MCF 10A (cell line): Measurements from ENCODE around the gene CLEC1A. TPM values are rescaled to one million over a fixed set of nuclear protein-coding genes. Genes with fewer than 3 reads are reported as not detected.

Experiments used
- BruUV-seq: library from RNA; stranded (reverse); fragments of 400-500 nt; replicated peaks from 2 replicates; lab custom pipeline; 2021; lab: Mats Ljungman, UMichigan
- CTCF ChIA-PET: fragments of 300-600 bp; sonication (Branson Sonifier 250); formaldehyde crosslinking; extraction: SDS; loops from one replicate; lab custom pipeline; 2021; ENCODE audit warnings: antibody characterized with exemption, inconsistent platforms; lab: Yijun Ruan, JAX
- POLR2A ChIA-PET: fragments of 300-600, 350-650 bp; sonication (Branson Sonifier 250); formaldehyde crosslinking; extraction: SDS; loops from one replicate; lab custom pipeline; 2020; ENCODE audit warnings: antibody characterized with exemption, inconsistent platforms; lab: Yijun Ruan, JAX
- DNase-seq: peaks from one replicate; pipeline ENCODE4 v3.0.0-alpha.2; 2018; ENCODE audit not compliant: unreplicated experiment
- H3K27ac Mint-ChIP-seq: one replicate; pipeline ENCODE4 v1.8.0; 2022; ENCODE audit warnings: mild to moderate bottlenecking, low read depth, mixed read lengths; ENCODE audit not compliant: unreplicated experiment
- H3K27me3 Mint-ChIP-seq: one replicate; pipeline ENCODE4 v1.8.0; 2022; ENCODE audit warnings: mixed read lengths; ENCODE audit not compliant: insufficient read depth, unreplicated experiment
- H3K36me3 Mint-ChIP-seq: one replicate; pipeline ENCODE4 v1.8.0; 2022; ENCODE audit warnings: mild to moderate bottlenecking, moderate library complexity, mixed read lengths; ENCODE audit not compliant: insufficient read depth, unreplicated experiment
- H3K4me1 Mint-ChIP-seq: one replicate; pipeline ENCODE4 v1.8.0; 2022; ENCODE audit warnings: mixed read lengths; ENCODE audit not compliant: insufficient read depth, unreplicated experiment
- H3K4me3 Mint-ChIP-seq: one replicate; pipeline ENCODE4 v1.8.0; 2022; ENCODE audit warnings: mild to moderate bottlenecking, moderate library complexity, mixed read lengths; ENCODE audit not compliant: unreplicated experiment
- H3K9me3 Mint-ChIP-seq: one replicate; pipeline ENCODE4 v1.8.0; 2022; ENCODE audit warnings: mixed read lengths; ENCODE audit not compliant: unreplicated experiment
- intact Hi-C: fragments of 100-400 bp; cut with micrococcal nuclease; formaldehyde crosslinking; loops from 2 replicates; pipeline ENCODE4 v1.14.1; 2022
- total RNA-seq: library from RNA; stranded (reverse); gene quantifications from 2 replicates; pipeline ENCODE4 v1.2.3, GENCODE V29; 2022
- TF ChIP-seq, protein P1 (sequence below): fragments of 200-600 bp; IDR thresholded peaks from one replicate; pipeline ENCODE4 v1.8.0; 2022; ENCODE audit warnings: antibody characterized with exemption, mild to moderate bottlenecking; ENCODE audit not compliant: unreplicated experiment

The CLEC1A gene
- total RNA-seq, 1 experiment from 2014 or later = not detected

DNA sequence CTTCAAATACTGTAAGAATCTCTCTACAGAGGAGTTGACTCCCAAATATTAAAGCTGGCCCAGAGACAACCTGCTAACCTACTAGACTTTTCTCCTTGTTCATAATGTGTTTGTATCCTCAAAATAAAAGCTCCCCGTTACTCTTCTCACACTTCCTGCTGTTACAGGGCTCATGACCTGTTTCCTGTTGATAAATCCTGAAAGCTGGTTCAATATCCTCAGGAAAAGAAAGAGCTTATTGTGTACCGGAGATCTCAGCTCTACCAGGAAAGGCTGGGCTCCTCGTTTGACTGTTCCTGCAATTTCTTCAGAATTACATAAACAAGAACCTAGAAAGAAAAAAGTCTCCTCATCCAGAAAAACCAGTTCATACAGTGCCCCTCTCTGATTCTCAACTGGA lies 30.8 kb downstream of the CLEC1A start:
- no peaks in the 10 kb centered on the region for H3K27me3 Mint-ChIP-seq

GRCh38 chr12:10067264-10067663 lies 31.5 kb downstream of the CLEC1A start:
- H3K4me3 Mint-ChIP-seq = no peak overlapping the region
- intact Hi-C loops = no loop called here
- POLR2A ChIA-PET = interaction anchor here (1.3 kb wide), 1 partner anchor 34 kb away, joined by 3 read pairs; no protein-coding TSS in a partner anchor

More for the DNA sequence above, 30.8 kb downstream of the CLEC1A start:
- H3K4me3 Mint-ChIP-seq = no peak overlapping the region
- H3K27ac Mint-ChIP-seq = no peak overlapping the region
- H3K4me1 Mint-ChIP-seq = peaks cover 6% of the 10 kb centered on the region
- POLR2A ChIA-PET = interaction anchor here (1.3 to 2.6 kb wide), 4 partner anchors 10 to 327 kb away, joined by 3 to 10 read pairs (median 5); no protein-coding TSS in a partner anchor
- TF ChIP-seq, protein P1, sequence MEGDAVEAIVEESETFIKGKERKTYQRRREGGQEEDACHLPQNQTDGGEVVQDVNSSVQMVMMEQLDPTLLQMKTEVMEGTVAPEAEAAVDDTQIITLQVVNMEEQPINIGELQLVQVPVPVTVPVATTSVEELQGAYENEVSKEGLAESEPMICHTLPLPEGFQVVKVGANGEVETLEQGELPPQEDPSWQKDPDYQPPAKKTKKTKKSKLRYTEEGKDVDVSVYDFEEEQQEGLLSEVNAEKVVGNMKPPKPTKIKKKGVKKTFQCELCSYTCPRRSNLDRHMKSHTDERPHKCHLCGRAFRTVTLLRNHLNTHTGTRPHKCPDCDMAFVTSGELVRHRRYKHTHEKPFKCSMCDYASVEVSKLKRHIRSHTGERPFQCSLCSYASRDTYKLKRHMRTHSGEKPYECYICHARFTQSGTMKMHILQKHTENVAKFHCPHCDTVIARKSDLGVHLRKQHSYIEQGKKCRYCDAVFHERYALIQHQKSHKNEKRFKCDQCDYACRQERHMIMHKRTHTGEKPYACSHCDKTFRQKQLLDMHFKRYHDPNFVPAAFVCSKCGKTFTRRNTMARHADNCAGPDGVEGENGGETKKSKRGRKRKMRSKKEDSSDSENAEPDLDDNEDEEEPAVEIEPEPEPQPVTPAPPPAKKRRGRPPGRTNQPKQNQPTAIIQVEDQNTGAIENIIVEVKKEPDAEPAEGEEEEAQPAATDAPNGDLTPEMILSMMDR = no peak
- no peak for DNase-seq
- CTCF ChIA-PET = interaction anchor here (1.3 kb wide), 1 partner anchor 71 kb away, joined by 4 read pairs; no protein-coding TSS in a partner anchor
- H3K9me3 Mint-ChIP-seq = no peaks in the 10 kb centered on the region
- intact Hi-C loops = no loop called here
- H3K36me3 Mint-ChIP-seq = no peaks in the 10 kb centered on the region
- BruUV-seq = no TSS peak

DNA sequence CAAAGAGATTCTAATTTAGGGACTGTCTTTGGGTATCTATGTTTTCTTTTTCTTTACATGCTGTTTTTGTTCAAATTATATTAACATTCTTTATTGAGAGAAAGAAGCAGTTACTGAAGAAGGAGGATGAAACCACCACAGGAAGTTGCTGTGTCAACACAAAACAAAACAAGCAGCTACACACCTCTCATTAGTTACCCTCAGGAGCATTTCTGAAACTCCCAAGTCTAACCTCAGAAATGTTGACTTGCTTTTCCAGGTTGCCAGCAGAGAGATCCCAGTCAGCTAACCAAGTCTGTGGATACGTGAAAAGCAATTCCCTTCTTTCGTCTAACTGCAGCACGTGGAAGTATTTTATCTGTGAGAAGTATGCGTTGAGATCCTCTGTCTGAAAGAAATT lies 33.5 kb downstream of the CLEC1A start:
- Mint-ChIP-seq H3K4me1 (peaks cover 6% of the 10 kb centered on the region), H3K4me3 (no peak overlapping the region), H3K27me3 (no peaks in the 10 kb centered on the region), H3K27ac (no peak overlapping the region), H3K36me3 (no peaks in the 10 kb centered on the region), H3K9me3 (no peaks in the 10 kb centered on the region)
- BruUV-seq = no TSS peak
- POLR2A ChIA-PET = interaction anchor here (1.1 to 1.2 kb wide), 2 partner anchors 16 to 20 kb away, joined by 4 to 5 read pairs; no protein-coding TSS in a partner anchor
- DNase-seq = no peak
- CTCF ChIA-PET = interaction anchor here (1.2 kb wide), 1 partner anchor 31 kb away, joined by 6 read pairs; no protein-coding TSS in a partner anchor
- intact Hi-C loops = no loop called here
- TF ChIP-seq, protein P1 = no peak

More at GRCh38 chr12:10067264-10067663, 31.5 kb downstream of the CLEC1A start:
- Mint-ChIP-seq H3K27ac (no peak overlapping the region), H3K9me3 (no peaks in the 10 kb centered on the region), H3K27me3 (no peaks in the 10 kb centered on the region), H3K36me3 (no peaks in the 10 kb centered on the region), H3K4me1 (peaks cover 6% of the 10 kb centered on the region)
- BruUV-seq = no TSS peak
- DNase-seq = no peak
- TF ChIP-seq, protein P1 = no peak
- CTCF ChIA-PET = interaction anchor here (0.5 to 0.6 kb wide), 2 partner anchors 14 to 174 kb away, joined by 3 read pairs; no protein-coding TSS in a partner anchor

DNA sequence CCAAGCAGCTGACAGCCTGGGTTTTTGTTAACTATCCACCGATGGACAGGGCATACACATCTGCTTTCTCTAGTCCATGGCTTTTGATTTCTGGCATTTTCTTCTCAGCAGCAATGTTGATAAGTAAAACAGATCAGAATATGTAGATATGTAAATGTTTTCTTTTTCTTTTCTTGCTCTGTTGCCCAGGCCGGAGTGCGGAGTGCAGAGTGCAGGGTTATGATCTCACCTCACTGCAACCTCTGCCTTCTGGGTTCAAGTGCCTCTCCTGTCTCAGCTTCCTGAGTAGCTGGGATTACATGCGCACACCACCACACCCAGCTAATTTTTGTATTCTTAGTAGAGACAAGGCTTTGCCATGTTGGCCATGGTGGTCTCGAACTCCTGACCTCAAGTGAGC lies 40.4 kb downstream of the CLEC1A start:
- intact Hi-C loops = no loop called here
- DNase-seq = no peak
- Mint-ChIP-seq H3K27me3 (no peaks in the 10 kb centered on the region), H3K4me1 (no peaks in the 10 kb centered on the region), H3K27ac (no peak overlapping the region), H3K4me3 (no peak overlapping the region), H3K36me3 (no peaks in the 10 kb centered on the region), H3K9me3 (no peaks in the 10 kb centered on the region)
- TF ChIP-seq, protein P1 = no peak
- ChIA-PET POLR2A (no interaction called here), CTCF (no interaction called here)
- BruUV-seq = no TSS peak
